Raji (cell line): ENCODE measurements around the gene SCP2.
A peak's percentile ranks its signal among the peaks of the same experiment; 100 is the strongest.

Experiments
- POLR2A ChIP-seq: IDR thresholded peaks from 2 replicates; pipeline ENCODE4 v1.6.1; 2011; ENCODE audit warnings: low read depth, low read length, control low read depth; ENCODE audit not compliant: insufficient read depth

SCP2 gene

DNA sequence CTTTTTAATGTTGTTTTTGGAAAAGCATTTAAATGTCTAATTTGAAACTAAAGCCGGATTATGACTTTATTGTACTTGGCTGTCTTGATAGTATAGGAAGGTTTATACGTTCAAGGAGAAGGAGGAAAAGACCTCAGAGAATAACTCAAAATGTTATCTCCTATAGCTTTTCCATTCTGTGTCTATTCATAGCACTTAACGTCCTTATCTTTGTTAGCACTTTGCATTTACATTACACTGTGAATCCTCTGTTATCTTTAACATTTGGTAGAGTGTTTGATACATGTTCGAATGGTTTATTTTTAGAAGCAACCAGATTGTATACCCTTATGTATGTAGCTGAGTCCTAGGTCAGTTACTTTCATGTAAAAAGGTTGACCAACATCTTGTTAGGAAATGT, 84.1 kb downstream of the SCP2 start:
- no peak for TF ChIP-seq POLR2A

DNA sequence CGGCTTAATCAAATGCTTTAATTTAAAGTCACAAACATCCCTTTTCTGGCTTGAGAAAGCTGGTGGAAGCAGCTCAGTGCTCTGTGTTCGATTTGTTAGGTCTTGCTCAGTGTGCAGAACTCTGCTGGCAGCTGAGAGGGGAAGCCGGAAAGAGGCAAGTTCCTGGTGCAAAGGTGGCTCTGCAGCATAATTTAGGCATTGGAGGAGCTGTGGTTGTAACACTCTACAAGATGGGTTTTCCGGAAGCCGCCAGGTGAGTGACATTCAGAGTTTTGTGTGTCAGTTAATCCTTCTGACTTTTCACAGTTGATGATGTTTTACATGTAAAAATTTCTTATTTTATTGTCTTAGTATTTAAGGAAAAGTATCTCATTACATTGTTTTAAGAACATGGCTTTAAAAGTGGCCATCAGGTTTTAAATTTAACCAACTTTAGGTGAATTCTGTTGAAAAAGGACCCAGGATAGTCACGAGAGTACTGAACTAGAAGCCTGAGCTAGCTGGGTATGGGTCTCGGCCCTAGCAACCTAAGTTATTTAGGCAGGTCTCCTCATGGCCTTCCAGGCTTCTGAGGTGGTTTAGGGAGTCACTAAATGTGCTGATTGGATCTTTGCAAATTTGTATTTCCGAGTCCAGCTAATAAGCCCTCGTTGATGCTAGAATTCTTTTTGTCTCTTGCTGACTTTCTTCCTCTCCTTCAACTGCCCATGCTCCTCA, 87.9 kb downstream of the SCP2 start:
- peak; percentile 66 for TF ChIP-seq POLR2A

GRCh38 chr1:53015508-53015860, 88.4 kb downstream of the SCP2 start:
- TF ChIP-seq POLR2A, result no peak

GRCh38 chr1:53016705-53017104, 89.6 kb downstream of the SCP2 start:
- TF ChIP-seq POLR2A, result no peak

- TF ChIP-seq POLR2A, result no peak
Measured at GRCh38 chr1:53020588-53020987, 93.5 kb downstream of the SCP2 start.

- no peak for TF ChIP-seq POLR2A
Measured at GRCh38 chr1:53022179-53022578, 95.1 kb downstream of the SCP2 start.

GRCh38 chr1:53023546-53023945, 96.5 kb downstream of the SCP2 start:
- TF ChIP-seq POLR2A, result no peak

DNA sequence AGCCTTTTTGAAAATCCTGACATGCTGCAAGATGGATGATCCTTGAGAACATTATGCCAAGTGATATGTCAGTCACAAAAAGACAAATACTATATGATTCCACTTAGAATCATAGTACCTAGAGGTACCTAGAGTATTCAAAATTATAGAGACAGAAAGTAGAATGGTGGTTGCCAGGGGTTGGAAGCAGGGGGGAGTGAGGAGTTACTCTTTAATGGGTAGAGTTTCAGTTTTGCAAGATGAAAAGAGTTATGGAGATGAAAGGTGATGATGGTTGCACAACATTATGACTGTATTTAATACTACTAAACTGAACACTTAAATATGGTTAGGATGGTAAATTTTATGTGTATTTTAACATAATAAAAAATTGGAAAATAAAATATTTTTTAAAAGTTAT, 97.0 kb downstream of the SCP2 start:
- TF ChIP-seq POLR2A, result no peak

DNA sequence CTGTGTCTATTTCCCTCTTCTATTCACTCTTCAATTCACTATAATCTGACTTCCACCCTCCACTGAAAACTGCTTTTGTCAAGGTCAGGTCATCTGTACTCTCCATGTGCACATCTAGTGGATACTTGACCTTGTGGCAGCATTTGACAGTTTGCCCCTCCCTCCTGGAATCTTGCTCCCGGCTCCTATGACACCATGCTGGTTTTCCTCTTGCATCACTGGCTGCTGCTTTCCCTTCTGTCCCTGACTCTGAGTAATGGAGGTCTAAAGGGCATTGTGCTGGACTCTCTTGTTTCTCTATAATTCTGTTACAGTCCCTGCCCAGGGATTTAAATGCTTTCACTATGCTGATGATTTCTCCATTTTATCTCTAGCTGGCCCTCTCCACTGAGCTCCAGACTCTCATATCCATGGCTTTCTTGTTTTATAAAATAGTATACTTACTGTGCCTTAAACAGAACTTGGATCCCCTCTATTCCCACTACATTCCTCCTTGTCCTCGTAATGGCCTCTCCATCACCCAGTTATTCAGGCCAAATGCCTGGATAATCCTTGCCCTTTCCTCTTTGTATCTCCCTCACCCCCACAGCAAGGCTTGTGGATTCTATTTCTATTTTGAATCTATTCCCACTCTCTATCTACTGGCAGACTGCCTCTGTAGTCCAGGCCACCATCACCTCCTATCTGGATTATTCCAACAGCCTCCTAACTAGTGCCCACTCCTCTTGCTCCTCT, 98.1 kb downstream of the SCP2 start:
- no peak for TF ChIP-seq POLR2A

GRCh38 chr1:53025769-53026112, 98.7 kb downstream of the SCP2 start:
- TF ChIP-seq POLR2A, result no peak

- no peak for TF ChIP-seq POLR2A
Measured at GRCh38 chr1:53026254-53026653, 99.2 kb downstream of the SCP2 start.

- TF ChIP-seq POLR2A, result no peak
Measured at GRCh38 chr1:53031732-53032131, 104.7 kb downstream of the SCP2 start.

DNA sequence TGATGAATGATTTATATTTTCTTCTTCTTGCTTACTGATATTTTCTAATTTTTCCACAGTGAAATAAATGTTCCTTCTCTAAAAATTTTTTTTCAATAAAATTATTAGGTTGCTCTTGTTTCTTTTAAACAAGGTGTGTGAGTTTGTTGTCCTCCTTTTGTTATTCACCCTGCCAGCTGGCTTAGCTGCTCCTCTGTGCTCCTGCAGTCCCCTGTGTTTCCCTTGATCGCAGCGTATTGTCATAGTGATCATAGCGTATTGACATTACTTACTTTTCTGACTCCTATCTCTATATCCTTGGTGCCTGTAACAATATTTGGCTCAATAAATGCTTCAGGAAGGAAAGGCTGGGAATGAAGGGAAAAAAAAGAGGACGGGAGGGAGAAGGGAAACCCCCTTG, 110.1 kb downstream of the SCP2 start:
- no peak for TF ChIP-seq POLR2A

DNA sequence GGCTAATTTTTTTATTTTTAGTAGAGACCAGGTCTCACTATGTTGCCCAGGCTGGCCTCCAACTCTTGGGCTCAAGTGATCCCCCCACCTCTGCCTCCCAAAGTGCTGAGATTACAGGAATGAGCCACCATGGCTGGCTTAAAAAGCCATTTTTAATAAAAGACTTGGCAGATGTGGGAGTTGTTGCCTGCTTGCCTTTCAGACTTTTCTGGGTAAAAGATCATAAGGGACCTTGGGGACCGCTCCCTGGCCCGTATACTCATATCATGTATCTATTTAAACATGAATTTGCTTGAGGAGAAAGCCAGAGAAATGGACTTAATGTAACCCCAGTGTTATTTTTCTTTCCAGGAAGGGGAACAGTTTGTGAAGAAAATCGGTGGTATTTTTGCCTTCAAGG, 111.5 kb downstream of the SCP2 start:
- no peak for TF ChIP-seq POLR2A

- no peak for TF ChIP-seq POLR2A
Measured at GRCh38 chr1:53043271-53043670, 116.2 kb downstream of the SCP2 start.

DNA sequence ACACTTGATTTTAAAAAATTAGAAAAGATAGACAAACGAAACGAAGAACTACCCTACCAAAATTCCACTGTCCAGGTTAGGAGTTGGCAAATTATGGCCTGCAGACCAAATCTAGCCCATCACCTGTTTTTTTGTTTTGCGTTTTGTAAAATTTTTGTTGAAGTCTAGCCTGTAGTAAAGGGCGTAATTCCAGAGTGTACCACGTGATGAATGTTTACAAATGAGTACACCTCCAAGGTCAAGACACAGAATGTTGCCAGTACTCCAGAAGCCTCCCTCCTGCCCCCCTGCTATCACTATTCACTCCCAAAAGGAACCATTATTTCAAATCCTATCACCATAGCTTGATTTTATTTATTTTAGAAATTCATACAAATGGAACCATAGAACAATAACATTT, 117.8 kb downstream of the SCP2 start:
- no peak for TF ChIP-seq POLR2A

DNA sequence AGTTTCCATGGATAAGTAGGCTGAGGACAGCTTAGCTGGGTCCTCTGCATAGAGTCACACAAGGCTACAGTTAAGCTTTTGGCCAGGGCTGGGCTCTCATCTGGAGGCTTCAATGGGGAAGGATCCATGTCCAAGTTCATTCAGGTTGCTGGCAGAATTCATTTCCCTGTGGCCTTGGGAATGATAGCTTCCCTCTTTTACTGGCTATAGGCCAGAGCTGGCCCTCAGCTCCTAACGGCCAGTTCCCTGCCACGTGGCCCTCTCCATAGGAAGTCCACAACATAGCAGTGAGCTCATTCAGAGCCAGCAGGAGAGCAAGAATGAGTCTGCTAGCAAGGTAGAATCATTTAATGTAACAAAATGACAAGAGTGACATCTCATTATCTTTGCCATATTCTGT, 119.9 kb downstream of the SCP2 start:
- TF ChIP-seq POLR2A, result no peak
